Trophoblast cell (in vitro differentiated cells and primary cell): ENCODE results near the gene COL23A1.
"Not testable (repeated sequence)": the region's sequence is repeated elsewhere in the genome, so short reads cannot be mapped to it uniquely, and the experiment has no call there.

Experiments used
- DNase-seq, 2 donors: peaks; one replicate each; pipeline ENCODE4 v3.0.0-alpha.2; 2016
- H2AFZ ChIP-seq: 2 replicates; pipeline ENCODE4 v1.6.1; 2013; ENCODE audit warnings: low read length, moderate library complexity, mild to moderate bottlenecking; ENCODE audit not compliant: insufficient read depth, poor library complexity
- H2AK5ac ChIP-seq: 2 replicates; pipeline ENCODE4 v1.6.1; 2013; ENCODE audit warnings: mild to moderate bottlenecking, low read length
- H2BK120ac ChIP-seq: 2 replicates; pipeline ENCODE4 v1.6.1; 2013; ENCODE audit warnings: low read length, mild to moderate bottlenecking, moderate library complexity; ENCODE audit not compliant: insufficient read depth, poor library complexity
- H2BK12ac ChIP-seq: 2 replicates; pipeline ENCODE4 v1.6.1; 2013; ENCODE audit warnings: mild to moderate bottlenecking, low read length, moderate library complexity
- H2BK5ac ChIP-seq: 2 replicates; pipeline ENCODE4 v1.6.1; 2013; ENCODE audit warnings: low read length, low read depth, moderate library complexity, mild to moderate bottlenecking; ENCODE audit not compliant: poor library complexity
- H3K14ac ChIP-seq: 2 replicates; pipeline ENCODE4 v1.6.1; 2013; ENCODE audit warnings: mild to moderate bottlenecking, low read length
- H3K18ac ChIP-seq: 2 replicates; pipeline ENCODE4 v1.6.1; 2013; ENCODE audit warnings: mild to moderate bottlenecking, low read length
- H3K23ac ChIP-seq: 2 replicates; pipeline ENCODE4 v1.6.1; 2013; ENCODE audit warnings: low read length
- H3K27ac ChIP-seq: 2 replicates; pipeline ENCODE4 v1.5.1; 2013; ENCODE audit warnings: low read depth, mild to moderate bottlenecking, inconsistent platforms, low read length, moderate library complexity
- H3K27me3 ChIP-seq: 2 replicates; pipeline ENCODE4 v1.6.1; 2013; ENCODE audit warnings: inconsistent platforms, mild to moderate bottlenecking, low read length, moderate library complexity; ENCODE audit not compliant: insufficient read depth
- H3K36me3 ChIP-seq, 2 experiments: 1 replicate in 1 of 2; 2 replicates in 1 of 2; pipeline ENCODE4 v1.6.1; 2013; ENCODE audit warnings: low read length in 2 of 2, mild to moderate bottlenecking in 2 of 2, moderate library complexity in 1 of 2; ENCODE audit not compliant: insufficient read depth in 2 of 2, control insufficient read depth in 1 of 2
- H3K4ac ChIP-seq: 2 replicates; pipeline ENCODE4 v1.6.1; 2013; ENCODE audit warnings: low read depth, mild to moderate bottlenecking, low read length, moderate library complexity
- H3K4me1 ChIP-seq, 2 experiments: 1 replicate in 1 of 2; 2 replicates in 1 of 2; pipeline ENCODE4 v1.6.1; 2013; ENCODE audit warnings: low read length in 2 of 2, mild to moderate bottlenecking in 2 of 2, moderate library complexity in 1 of 2; ENCODE audit not compliant: insufficient read depth in 2 of 2, control insufficient read depth in 1 of 2
- H3K4me2 ChIP-seq: 2 replicates; pipeline ENCODE4 v1.6.1; 2013; ENCODE audit warnings: inconsistent platforms, mild to moderate bottlenecking, low read length, moderate library complexity
- H3K4me3 ChIP-seq: 2 replicates; pipeline ENCODE4 v1.5.1; 2013; ENCODE audit warnings: mild to moderate bottlenecking, low read depth, low read length, inconsistent platforms
- H3K79me1 ChIP-seq: one replicate; pipeline ENCODE4 v1.6.1; 2013; ENCODE audit warnings: low read length
- H3K79me2 ChIP-seq: 2 replicates; pipeline ENCODE4 v1.6.1; 2013; ENCODE audit warnings: low read length, mild to moderate bottlenecking; ENCODE audit not compliant: control insufficient read depth, insufficient read depth, poor library complexity
- H3K9ac ChIP-seq: 2 replicates; pipeline ENCODE4 v1.6.1; 2013; ENCODE audit warnings: mild to moderate bottlenecking, low read length
- H3K9me3 ChIP-seq: 2 replicates; pipeline ENCODE4 v1.6.1; 2013; ENCODE audit warnings: low read depth, mild to moderate bottlenecking, control low read depth, inconsistent platforms, low read length; ENCODE audit not compliant: insufficient read depth
- H4K12ac ChIP-seq: 2 replicates; pipeline ENCODE4 v1.6.1; 2013; ENCODE audit warnings: low read depth, mild to moderate bottlenecking, low read length, moderate library complexity
- H4K8ac ChIP-seq: 2 replicates; pipeline ENCODE4 v1.6.1; 2013; ENCODE audit warnings: low read depth, mild to moderate bottlenecking, low read length, moderate library complexity
- H4K91ac ChIP-seq: one replicate; pipeline ENCODE4 v1.6.1; 2013; ENCODE audit warnings: low read depth, mild to moderate bottlenecking, low read length, moderate library complexity
- WGBS: extraction: QIAGEN DNeasy Blood & Tissue Kit; methylation state at CpG from one replicate; pipeline ENCODE4 v1.1.7; 2013; ENCODE audit warnings: missing lambda C conversion rate; ENCODE audit not compliant: insufficient read length, insufficient coverage; ENCODE audit errors: extremely low coverage; 5-methylcytosine and 5-hydroxymethylcytosine counted together

Gene COL23A1

GRCh38 chr5:178369469-178369868 is 220.7 kb downstream of the COL23A1 start:
- not testable (repeated sequence) for H3K4ac ChIP-seq, H3K79me2 ChIP-seq, H3K27ac ChIP-seq, H2AFZ ChIP-seq, H2BK5ac ChIP-seq, H3K27me3 ChIP-seq, H3K14ac ChIP-seq, H3K4me3 ChIP-seq, H3K36me3 ChIP-seq, H2AK5ac ChIP-seq, H4K8ac ChIP-seq, H2BK120ac ChIP-seq, H4K91ac ChIP-seq, H3K4me2 ChIP-seq, H3K79me1 ChIP-seq, H3K18ac ChIP-seq, H4K12ac ChIP-seq, H3K4me1 ChIP-seq, DNase-seq, H3K23ac ChIP-seq, H3K9ac ChIP-seq, H2BK12ac ChIP-seq
- peaks cover 15% of the 10 kb centered on the region for H3K9me3 ChIP-seq
- no CpG with 5 or more reads among the region's 3 CpGs for WGBS

GRCh38 chr5:178368716-178369300 is 221.4 kb downstream of the COL23A1 start:
- Histone ChIP-seq H3K79me1 (no peaks in the 10 kb centered on the region), H3K4ac (no peak overlapping the region), H3K4me2 (no peak overlapping the region), H3K36me3 (no peaks in the 10 kb centered on the region), H2BK5ac (no peak overlapping the region), H3K18ac (no peak overlapping the region), H3K9me3 (peaks cover 15% of the 10 kb centered on the region), H3K4me1 (peaks cover 8% of the 10 kb centered on the region in 2 experiments), H3K27me3 (no peaks in the 10 kb centered on the region), H4K12ac (no peak overlapping the region), H3K27ac (no peak overlapping the region), H4K91ac (no peak overlapping the region), H3K79me2 (no peaks in the 10 kb centered on the region), H4K8ac (no peak overlapping the region), H3K9ac (no peak overlapping the region), H3K4me3 (no peak overlapping the region), H2AK5ac (no peak overlapping the region), H3K14ac (no peak overlapping the region), H2AFZ (no peak overlapping the region), H2BK120ac (no peak overlapping the region), H2BK12ac (no peak overlapping the region), H3K23ac (no peak overlapping the region)
- no CpG with 5 or more reads among the region's 10 CpGs for WGBS
- DNase-seq: no peak

- H2AK5ac ChIP-seq: no peak overlapping the region
- no peak for DNase-seq
- no peak overlapping the region for H3K9ac ChIP-seq
- H3K27ac ChIP-seq: no peak overlapping the region
- no peaks in the 10 kb centered on the region for H3K79me1 ChIP-seq
- no peak overlapping the region for H4K91ac ChIP-seq
- H2BK12ac ChIP-seq: no peak overlapping the region
- H3K4me2 ChIP-seq: no peak overlapping the region
- no peak overlapping the region for H3K4me3 ChIP-seq
- H3K36me3 ChIP-seq: no peaks in the 10 kb centered on the region
- H3K23ac ChIP-seq: no peak overlapping the region
- H3K14ac ChIP-seq: no peak overlapping the region
- no peak overlapping the region for H2BK120ac ChIP-seq
- H2BK5ac ChIP-seq: no peak overlapping the region
- H3K18ac ChIP-seq: no peak overlapping the region
- peaks cover 13% of the 10 kb centered on the region for H3K9me3 ChIP-seq
- H3K4ac ChIP-seq: no peak overlapping the region
- H4K12ac ChIP-seq: no peak overlapping the region
- no CpG with 5 or more reads among the region's 10 CpGs for WGBS
- H4K8ac ChIP-seq: no peak overlapping the region
- peaks cover 8% of the 10 kb centered on the region in 2 experiments for H3K4me1 ChIP-seq
- no peak overlapping the region for H2AFZ ChIP-seq
- no peaks in the 10 kb centered on the region for H3K79me2 ChIP-seq
- H3K27me3 ChIP-seq: no peaks in the 10 kb centered on the region
These were observed 221.9 kb downstream of the COL23A1 start for GRCh38 chr5:178368274-178368673.

- H3K18ac ChIP-seq: no peak overlapping the region
- no peak overlapping the region for H2BK120ac ChIP-seq
- no peak overlapping the region for H2BK12ac ChIP-seq
- no peak overlapping the region for H3K4ac ChIP-seq
- no peak overlapping the region for H3K27ac ChIP-seq
- H3K14ac ChIP-seq: no peak overlapping the region
- no peak overlapping the region for H2BK5ac ChIP-seq
- H3K9ac ChIP-seq: no peak overlapping the region
- H4K8ac ChIP-seq: no peak overlapping the region
- H4K12ac ChIP-seq: no peak overlapping the region
- no peaks in the 10 kb centered on the region for H3K36me3 ChIP-seq
- H2AFZ ChIP-seq: no peak overlapping the region
- no peak overlapping the region for H3K4me3 ChIP-seq
- peaks cover 13% of the 10 kb centered on the region for H3K9me3 ChIP-seq
- H4K91ac ChIP-seq: no peak overlapping the region
- no peak for DNase-seq
- no peak overlapping the region for H2AK5ac ChIP-seq
- H3K79me2 ChIP-seq: no peaks in the 10 kb centered on the region
- H3K4me2 ChIP-seq: no peak overlapping the region
- H3K79me1 ChIP-seq: no peaks in the 10 kb centered on the region
- H3K27me3 ChIP-seq: no peaks in the 10 kb centered on the region
- no CpG with 5 or more reads among the region's 12 CpGs for WGBS
- H3K23ac ChIP-seq: no peak overlapping the region
- H3K4me1 ChIP-seq: peaks cover 8% of the 10 kb centered on the region in 2 experiments
These were observed 222.5 kb downstream of the COL23A1 start for GRCh38 chr5:178367736-178368120.
